ENCODE data around the gene COL1A1.
A peak's percentile ranks its signal among the peaks of the same experiment; 100 is the strongest.

Gene COL1A1

GRCh38 chr17:50201276-50201854 lies at the start of gene COL1A1:
TSS of gene COL1A1 (minus strand) at chr17:50201631. CDS start at chr17:50201513, 118 bp downstream.
- peak; percentile 92 for DNase-seq (ENCODE audit: extremely low read depth, low read depth)
- TF ChIP-seq, protein P1, sequence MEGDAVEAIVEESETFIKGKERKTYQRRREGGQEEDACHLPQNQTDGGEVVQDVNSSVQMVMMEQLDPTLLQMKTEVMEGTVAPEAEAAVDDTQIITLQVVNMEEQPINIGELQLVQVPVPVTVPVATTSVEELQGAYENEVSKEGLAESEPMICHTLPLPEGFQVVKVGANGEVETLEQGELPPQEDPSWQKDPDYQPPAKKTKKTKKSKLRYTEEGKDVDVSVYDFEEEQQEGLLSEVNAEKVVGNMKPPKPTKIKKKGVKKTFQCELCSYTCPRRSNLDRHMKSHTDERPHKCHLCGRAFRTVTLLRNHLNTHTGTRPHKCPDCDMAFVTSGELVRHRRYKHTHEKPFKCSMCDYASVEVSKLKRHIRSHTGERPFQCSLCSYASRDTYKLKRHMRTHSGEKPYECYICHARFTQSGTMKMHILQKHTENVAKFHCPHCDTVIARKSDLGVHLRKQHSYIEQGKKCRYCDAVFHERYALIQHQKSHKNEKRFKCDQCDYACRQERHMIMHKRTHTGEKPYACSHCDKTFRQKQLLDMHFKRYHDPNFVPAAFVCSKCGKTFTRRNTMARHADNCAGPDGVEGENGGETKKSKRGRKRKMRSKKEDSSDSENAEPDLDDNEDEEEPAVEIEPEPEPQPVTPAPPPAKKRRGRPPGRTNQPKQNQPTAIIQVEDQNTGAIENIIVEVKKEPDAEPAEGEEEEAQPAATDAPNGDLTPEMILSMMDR (IDR thresholded peaks at IDR 0.05; ENCODE audit: low read depth, low read length): no peak

DNA sequence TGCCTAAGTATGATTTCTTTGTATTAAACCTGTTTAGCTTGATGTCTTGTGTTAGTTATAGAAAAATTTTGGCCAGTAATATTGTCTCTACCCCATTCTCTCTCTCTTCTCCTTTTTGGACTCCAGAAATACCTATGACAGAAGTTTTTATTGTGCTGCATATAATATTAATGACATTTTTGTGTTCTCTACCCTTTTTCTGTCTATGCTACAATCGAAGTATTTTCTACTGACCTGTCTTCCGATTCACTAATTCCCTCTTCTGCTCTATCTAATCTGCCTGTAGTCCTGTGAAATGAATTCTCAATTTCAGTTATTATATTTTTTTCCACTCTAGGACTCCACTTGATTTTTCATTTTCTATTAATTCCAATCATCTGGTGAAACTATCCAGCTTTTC lies 46.8 kb upstream of the COL1A1 start:
- TF ChIP-seq, protein P1 (IDR thresholded peaks at IDR 0.05; ENCODE audit: low read depth, low read length): no peak
- no peak for DNase-seq (ENCODE audit: extremely low read depth, low read depth)

DNA sequence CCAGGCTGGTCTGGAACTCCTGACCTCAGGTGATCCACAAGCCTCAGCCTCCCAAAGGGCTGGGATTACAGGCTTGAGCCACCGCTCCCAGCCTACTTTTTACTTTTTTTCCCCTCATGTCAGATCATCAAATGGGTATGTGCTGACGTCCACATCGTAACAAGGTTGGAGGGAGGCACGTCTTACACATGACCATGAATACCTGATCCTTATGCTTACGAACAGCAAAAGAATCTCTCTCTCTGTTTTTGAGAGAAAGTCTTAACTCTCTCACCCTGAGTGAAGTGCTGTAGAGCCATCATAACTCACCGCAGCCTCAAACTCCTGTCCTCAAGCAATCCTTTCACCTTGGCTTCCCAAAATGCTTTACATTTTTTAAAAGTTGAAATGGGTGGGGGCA lies 43.3 kb upstream of the COL1A1 start:
- DNase-seq (ENCODE audit: extremely low read depth, low read depth): no peak
- TF ChIP-seq, protein P1 (IDR thresholded peaks at IDR 0.05; ENCODE audit: low read depth, low read length): no peak

DNA sequence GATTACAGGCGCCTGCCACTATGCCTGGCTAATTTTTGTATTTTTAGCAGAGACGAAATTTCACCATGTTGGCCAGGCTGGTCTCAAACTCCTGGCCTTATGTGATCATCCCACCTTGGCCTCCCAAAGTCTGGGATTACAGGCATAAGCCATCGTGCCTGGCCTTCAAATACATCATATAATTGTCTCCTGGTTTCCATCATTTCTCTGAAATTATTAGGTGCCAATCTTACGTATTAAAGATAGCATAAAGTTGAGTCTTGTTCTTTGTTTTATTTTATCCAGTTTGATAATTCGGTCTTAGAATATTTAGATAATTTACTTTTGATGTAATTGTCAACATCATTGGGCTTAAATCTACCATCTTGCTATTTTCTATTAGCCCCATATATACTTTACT lies 40.0 kb upstream of the COL1A1 start:
- DNase-seq (ENCODE audit: extremely low read depth, low read depth): no peak
- TF ChIP-seq, protein P1 (IDR thresholded peaks at IDR 0.05; ENCODE audit: low read depth, low read length): no peak

- TF ChIP-seq, protein P1 (IDR thresholded peaks at IDR 0.05; ENCODE audit: low read depth, low read length): no peak
Measured at GRCh38 chr17:50240851-50241250, 39.4 kb upstream of the COL1A1 start.

DNA sequence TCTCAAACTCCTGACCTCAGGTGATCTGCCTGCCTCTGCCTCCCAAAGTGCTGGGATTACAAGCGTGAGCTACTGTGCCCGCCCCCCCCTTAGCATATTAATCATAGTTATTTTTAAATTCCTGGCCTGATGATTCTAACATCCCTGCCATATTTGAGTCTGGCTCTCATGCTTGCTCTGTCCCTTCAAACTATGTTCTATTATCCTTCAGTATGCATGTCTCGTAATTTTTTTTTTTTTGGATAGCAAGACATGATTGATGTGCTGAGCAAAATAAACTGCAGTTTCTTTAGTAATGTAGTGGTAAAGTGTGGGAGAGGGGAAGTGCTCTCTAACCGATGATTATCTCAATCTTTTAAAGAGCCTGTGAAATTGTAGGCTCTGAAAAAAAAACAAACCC lies 38.5 kb upstream of the COL1A1 start:
- TF ChIP-seq, protein P1 (IDR thresholded peaks at IDR 0.05; ENCODE audit: low read depth, low read length): no peak
- DNase-seq (ENCODE audit: extremely low read depth, low read depth): no peak

More at GRCh38 chr17:50240851-50241250, 39.4 kb upstream of the COL1A1 start:
- DNase-seq (ENCODE audit: extremely low read depth, low read depth): no peak

DNA sequence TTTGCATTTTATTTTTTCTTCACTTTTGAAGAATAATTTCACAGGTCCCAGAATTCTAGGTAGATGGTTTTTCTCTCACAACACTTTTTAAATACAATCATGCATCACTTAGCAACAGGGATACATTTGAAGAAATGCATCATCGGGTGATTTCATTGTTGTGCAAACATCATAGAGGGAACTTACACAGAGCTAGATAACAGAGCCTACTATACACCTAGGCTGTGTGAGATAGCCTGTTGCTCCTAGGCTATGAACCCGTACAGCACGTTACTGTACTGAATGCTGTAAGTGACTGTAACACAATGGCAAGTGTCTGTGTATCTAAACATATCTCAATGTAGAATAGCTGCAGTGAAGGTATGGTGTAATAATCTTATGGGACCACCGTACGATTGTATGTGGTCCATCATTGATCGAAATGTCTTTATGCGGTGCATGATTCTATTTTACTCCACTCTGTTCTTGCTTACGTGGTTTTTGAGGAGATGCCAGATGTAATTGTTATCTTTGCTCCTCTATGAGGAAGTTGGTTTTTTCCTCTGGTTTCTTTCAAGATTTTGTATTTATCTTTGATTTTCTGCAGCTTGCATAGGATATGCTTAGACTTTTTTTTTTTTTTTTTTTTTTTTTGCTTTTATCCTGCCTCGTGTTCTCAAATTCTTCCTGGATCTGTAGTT lies 37.3 kb upstream of the COL1A1 start:
- DNase-seq (ENCODE audit: extremely low read depth, low read depth): no peak
- TF ChIP-seq, protein P1 (IDR thresholded peaks at IDR 0.05; ENCODE audit: low read depth, low read length): no peak
